Transverse colon (tissue), 4 donors: ENCODE data around the gene NEURL1B.

Experiments
- CTCF ChIP-seq, 5 experiments: fragments of 200-600 bp in 3 of 5; fragments of 450-650 bp in 2 of 5; sonication (generic) in 3 of 5; IDR thresholded peaks; 1 replicate in 2 of 5; 2 replicates in 3 of 5; pipeline ENCODE4 v1.5.1; 2016 to 2017; ENCODE audit warnings: antibody characterized with exemption in 5 of 5, inconsistent platforms in 3 of 5, mild to moderate bottlenecking in 2 of 5, moderate library complexity in 1 of 5
- POLR2A ChIP-seq: fragments of 450-650 bp; IDR thresholded peaks from one replicate; pipeline ENCODE4 v1.6.1; 2016; ENCODE audit warnings: antibody characterized with exemption, mild to moderate bottlenecking, moderate library complexity
- POLR2AphosphoS5 ChIP-seq, 3 donors: sonication (generic); formaldehyde crosslinking; IDR thresholded peaks; one replicate each; pipeline ENCODE4 v1.6.1; 2016; ENCODE audit warnings: antibody characterized with exemption in 3 of 3

GRCh38 chr5:172594867-172595466 is 46.1 kb upstream of the NEURL1B start:
- TF ChIP-seq POLR2A (no peak), CTCF (IDR thresholded peaks at IDR 0.05) (no peak), POLR2AphosphoS5 (IDR thresholded peaks at IDR 0.05) (no peak)
